ENCODE data around the gene XPR1. TPM values are rescaled to one million over a fixed set of nuclear protein-coding genes. Genes with fewer than 3 reads are reported as not detected.
"Not testable (repeated sequence)": the region's sequence is repeated elsewhere in the genome, so short reads cannot be mapped to it uniquely, and the experiment has no call there.

The XPR1 gene
- total RNA-seq, 1 experiment from 2014 or later: 7.0 TPM

- DNase-seq (ENCODE audit: low spot score): no peak
These were observed 206.7 kb downstream of the XPR1 start for GRCh38 chr1:180838535-180838934.

GRCh38 chr1:180839547-180839946 is 207.7 kb downstream of the XPR1 start:
- no peak for DNase-seq (ENCODE audit: low spot score)

- DNase-seq (ENCODE audit: low spot score): no peak
These were observed 209.6 kb downstream of the XPR1 start for GRCh38 chr1:180841415-180841814.

GRCh38 chr1:180842052-180842451 is 210.2 kb downstream of the XPR1 start:
- DNase-seq (ENCODE audit: low spot score): no peak

GRCh38 chr1:180842491-180843275 is 210.9 kb downstream of the XPR1 start:
- no peak for DNase-seq (ENCODE audit: low spot score)

- DNase-seq (ENCODE audit: low spot score): no peak
These were observed 213.5 kb downstream of the XPR1 start for GRCh38 chr1:180845352-180845751.

GRCh38 chr1:180848191-180848590 is 216.4 kb downstream of the XPR1 start:
- DNase-seq (ENCODE audit: low spot score): no peak

- DNase-seq (ENCODE audit: low spot score): no peak
These were observed 217.4 kb downstream of the XPR1 start for GRCh38 chr1:180849031-180849775.

GRCh38 chr1:180851995-180852887 is 220.4 kb downstream of the XPR1 start:
- DNase-seq (ENCODE audit: low spot score): no peak

GRCh38 chr1:180854001-180854400 is 222.2 kb downstream of the XPR1 start:
- DNase-seq (ENCODE audit: low spot score): no peak

- DNase-seq (ENCODE audit: low spot score): no peak
These were observed 222.6 kb downstream of the XPR1 start for GRCh38 chr1:180854456-180854855.

- not testable (repeated sequence) for DNase-seq (ENCODE audit: low spot score)
These were observed 226.3 kb downstream of the XPR1 start for GRCh38 chr1:180857947-180858725.

- DNase-seq (ENCODE audit: low spot score): no peak
These were observed 227.5 kb downstream of the XPR1 start for GRCh38 chr1:180859306-180859705.

GRCh38 chr1:180860535-180860934 is 228.7 kb downstream of the XPR1 start:
- no peak for DNase-seq (ENCODE audit: low spot score)

- no peak for DNase-seq (ENCODE audit: low spot score)
These were observed 230.5 kb downstream of the XPR1 start for GRCh38 chr1:180862305-180862704.

- DNase-seq (ENCODE audit: low spot score): peak; percentile 82
These were observed 231.4 kb downstream of the XPR1 start for GRCh38 chr1:180863158-180863775.

- peak; percentile 34 for DNase-seq (ENCODE audit: low spot score)
These were observed 250.1 kb downstream of the XPR1 start for GRCh38 chr1:180881806-180882509.

- DNase-seq (ENCODE audit: low spot score): no peak
These were observed 252.9 kb downstream of the XPR1 start for GRCh38 chr1:180884588-180885300.

GRCh38 chr1:180886338-180886737 is 254.5 kb downstream of the XPR1 start:
- DNase-seq (ENCODE audit: low spot score): no peak

Measured in HT-29 (cell line).